Body of pancreas (tissue), 4 donors: ENCODE data around the gene MYL12B. TPM values are rescaled to one million over a fixed set of nuclear protein-coding genes. Genes with fewer than 3 reads are reported as not detected.
A peak's percentile ranks its signal among the peaks of the same experiment; 100 is the strongest.

Experiments used
- ATAC-seq: fragments of 150-250 bp; one replicate; pipeline ENCODE4 v1.9.1; 2016
- DNase-seq, 4 donors: peaks; one replicate each; pipeline ENCODE4 v3.0.0-alpha.2; 2019
- H3K27ac ChIP-seq, 4 donors: fragments of 200-600 bp; sonication (generic); 1 replicate in 3 of 4; 2 replicates in 1 of 4; pipeline versions ENCODE4 v1.5.1 to v1.6.1; 2016 to 2019; ENCODE audit warnings: mild to moderate bottlenecking in 1 of 4, mixed read lengths in 1 of 4, moderate library complexity in 1 of 4
- H3K27me3 ChIP-seq, 2 donors: fragments of 200-600 bp; sonication (generic); one replicate each; pipeline ENCODE4 v1.6.0; 2016; ENCODE audit warnings: mild to moderate bottlenecking in 1 of 2
- H3K36me3 ChIP-seq, 2 donors: fragments of 200-600 bp; sonication (generic); replicated peaks in 1 of 2; 2 replicates each; pipeline ENCODE4 v1.5.1; 2016; ENCODE audit warnings: low read depth in 2 of 2; ENCODE audit not compliant: insufficient read depth in 1 of 2
- H3K4me1 ChIP-seq: fragments of 200-600 bp; sonication (generic); one replicate; pipeline ENCODE4 v1.6.0; 2016
- H3K4me3 ChIP-seq, 2 donors: fragments of 200-600 bp; sonication (generic); 1 replicate in 1 of 2; 2 replicates in 1 of 2; pipeline ENCODE4 v1.5.1; 2016 to 2019
- H3K9me3 ChIP-seq, 3 donors: fragments of 200-600 bp; sonication (generic); 1 replicate in 2 of 3; 2 replicates in 1 of 3; pipeline ENCODE4 v1.5.1; 2016
- CTCF ChIP-seq, 7 experiments: fragments of 450-650 bp in 4 of 7; fragments of 200-600 bp in 3 of 7; sonication (generic) in 3 of 7; IDR thresholded peaks; one replicate each; pipeline ENCODE4 v1.5.1; 2016 to 2019; ENCODE audit warnings: antibody characterized with exemption in 7 of 7
- POLR2A ChIP-seq, 3 donors: fragments of 450-650 bp; IDR thresholded peaks; one replicate each; pipeline ENCODE4 v1.6.1; 2016; ENCODE audit warnings: antibody characterized with exemption in 3 of 3, mild to moderate bottlenecking in 2 of 3
- WGBS, 2 donors: methylation state at CpG; one replicate each; pipeline ENCODE4 v1.1.5; 2017; 5-methylcytosine and 5-hydroxymethylcytosine counted together
- intact Hi-C: fragments of 100-400 bp; cut with DNase I; formaldehyde crosslinking; loops from one replicate; pipeline ENCODE4 v1.15.1; 2023
- total RNA-seq, 2 donors: library from RNA; depleted of rRNA; stranded (reverse); fragments of >200 nt; gene quantifications; one replicate each; pipeline ENCODE4 v1.1.0, GENCODE V29; 2016

The MYL12B gene
- total RNA-seq, 2 donors from 2014 or later: 84.7 to 121 TPM

- Histone ChIP-seq H3K4me1 (no peaks in the 10 kb centered on the region), H3K4me3 (no peak overlapping the region), H3K27me3 (no peaks in the 10 kb centered on the region), H3K36me3 (peaks cover 0 to 11% of the 10 kb centered on the region in 2 donors), H3K9me3 (no peaks in the 10 kb centered on the region), H3K27ac (no peak overlapping the region)
- 35 to 40% methylated on average over 2 of the region's 2 CpGs for WGBS, 2 donors
- intact Hi-C loops: loop anchor here (5.0 to 10.0 kb wide), 3 partner anchors 171 to 386 kb away; partner anchors contain the start of gene TGIF1
- DNase-seq (no peak), ATAC-seq (peak; percentile 88)
- TF ChIP-seq POLR2A (IDR thresholded peaks at IDR 0.05): no peak
- peak; percentile 32 to 85 (median 76) for TF ChIP-seq CTCF (IDR thresholded peaks at IDR 0.05)
Measured at GRCh38 chr18:3281456-3282400, 19.8 kb downstream of the MYL12B start.

GRCh38 chr18:3283253-3283863, 21.4 kb downstream of the MYL12B start:
- H3K4me3 ChIP-seq: no peak overlapping the region
- TF ChIP-seq POLR2A (IDR thresholded peaks at IDR 0.05): no peak
- no peak for TF ChIP-seq CTCF (IDR thresholded peaks at IDR 0.05)
- H3K36me3 ChIP-seq: peaks cover 0 to 2% of the 10 kb centered on the region in 2 donors
- WGBS, 2 donors: 63 to 65% methylated on average over 10 of the region's 10 CpGs
- H3K4me1 ChIP-seq: no peaks in the 10 kb centered on the region
- DNase-seq: no peak
- no peaks in the 10 kb centered on the region for H3K27me3 ChIP-seq
- no peaks in the 10 kb centered on the region for H3K9me3 ChIP-seq
- H3K27ac ChIP-seq: no peak overlapping the region
- ATAC-seq: no peak
- intact Hi-C loops: loop anchor here (5.0 to 10.0 kb wide), 3 partner anchors 169 to 384 kb away; partner anchors contain the start of gene TGIF1

- Histone ChIP-seq H3K27ac (no peak overlapping the region), H3K9me3 (no peaks in the 10 kb centered on the region), H3K36me3 (no peaks in the 10 kb centered on the region), H3K27me3 (no peaks in the 10 kb centered on the region), H3K4me1 (no peaks in the 10 kb centered on the region), H3K4me3 (no peak overlapping the region)
- TF ChIP-seq POLR2A (IDR thresholded peaks at IDR 0.05): no peak
- intact Hi-C loops: loop anchor here (5.0 to 10.0 kb wide), 3 partner anchors 168 to 383 kb away; partner anchors contain the start of gene TGIF1
- DNase-seq: no peak
- 76 to 85% methylated on average over 7 of the region's 7 CpGs for whole genome bisulfite sequencing, 2 donors
- no peak for ATAC-seq
Measured at GRCh38 chr18:3283908-3284307, 22.0 kb downstream of the MYL12B start.

GRCh38 chr18:3284501-3284900, 22.6 kb downstream of the MYL12B start:
- intact Hi-C loops: loop anchor here (5.0 to 10.0 kb wide), 3 partner anchors 168 to 383 kb away; partner anchors contain the start of gene TGIF1
- Histone ChIP-seq H3K4me3 (no peak overlapping the region), H3K27ac (no peak overlapping the region), H3K36me3 (no peaks in the 10 kb centered on the region), H3K4me1 (no peaks in the 10 kb centered on the region), H3K27me3 (no peaks in the 10 kb centered on the region), H3K9me3 (no peaks in the 10 kb centered on the region)
- DNase-seq: no peak
- TF ChIP-seq CTCF (IDR thresholded peaks at IDR 0.05): no peak
- no peak for TF ChIP-seq POLR2A (IDR thresholded peaks at IDR 0.05)
- WGBS, 2 donors: 88% methylated on average over 9 of the region's 9 CpGs
- ATAC-seq: no peak

- H3K27ac ChIP-seq: no peak overlapping the region
- 73 to 81% methylated on average over 7 of the region's 7 CpGs for WGBS, 2 donors
- TF ChIP-seq CTCF (IDR thresholded peaks at IDR 0.05) (no peak), POLR2A (IDR thresholded peaks at IDR 0.05) (no peak)
- DNase-seq (no peak), ATAC-seq (no peak)
- no peaks in the 10 kb centered on the region for H3K27me3 ChIP-seq
- H3K9me3 ChIP-seq: no peaks in the 10 kb centered on the region
- intact Hi-C loops: loop anchor here (10.0 kb wide), 1 partner anchor 299 kb away; no protein-coding TSS in a partner anchor
- no peaks in the 10 kb centered on the region for H3K36me3 ChIP-seq
- H3K4me1 ChIP-seq: no peaks in the 10 kb centered on the region
- no peak overlapping the region for H3K4me3 ChIP-seq
Measured at GRCh38 chr18:3286159-3286558, 24.2 kb downstream of the MYL12B start.
